NCI-H524 treated with DMSO at 0.1 percent for 48 hours (cell line): ENCODE data around the gene RHOF.

ENCODE experiments used
- DNase-seq: peaks from one replicate; lab custom pipeline; 2025; lab: John Stamatoyannopoulos, UW

Gene RHOF, protein sequence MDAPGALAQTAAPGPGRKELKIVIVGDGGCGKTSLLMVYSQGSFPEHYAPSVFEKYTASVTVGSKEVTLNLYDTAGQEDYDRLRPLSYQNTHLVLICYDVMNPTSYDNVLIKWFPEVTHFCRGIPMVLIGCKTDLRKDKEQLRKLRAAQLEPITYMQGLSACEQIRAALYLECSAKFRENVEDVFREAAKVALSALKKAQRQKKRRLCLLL

DNA sequence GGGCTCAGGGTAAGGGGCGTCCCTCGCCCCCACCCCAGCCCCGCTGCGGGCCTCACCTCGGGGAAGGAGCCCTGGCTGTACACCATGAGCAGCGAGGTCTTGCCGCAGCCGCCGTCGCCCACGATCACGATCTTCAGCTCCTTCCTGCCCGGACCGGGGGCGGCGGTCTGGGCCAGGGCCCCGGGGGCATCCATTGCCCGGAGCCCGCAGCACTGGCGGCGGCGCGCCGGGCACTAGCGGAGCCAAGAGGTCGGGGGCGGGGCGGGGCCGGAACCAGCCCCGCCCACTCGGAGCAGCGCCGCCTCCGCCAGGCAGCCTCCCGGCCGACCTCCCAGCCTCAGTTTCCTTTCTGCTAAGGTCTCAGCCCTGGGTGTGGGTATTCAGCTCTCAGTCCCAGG lies at the start of gene RHOF:
Gene RHOF, minus strand, starts transcription at position 249 of the 398 bp plus-strand sequence. Its CDS starts 55 bp downstream, at position 194.
- no peak for DNase-seq

DNA sequence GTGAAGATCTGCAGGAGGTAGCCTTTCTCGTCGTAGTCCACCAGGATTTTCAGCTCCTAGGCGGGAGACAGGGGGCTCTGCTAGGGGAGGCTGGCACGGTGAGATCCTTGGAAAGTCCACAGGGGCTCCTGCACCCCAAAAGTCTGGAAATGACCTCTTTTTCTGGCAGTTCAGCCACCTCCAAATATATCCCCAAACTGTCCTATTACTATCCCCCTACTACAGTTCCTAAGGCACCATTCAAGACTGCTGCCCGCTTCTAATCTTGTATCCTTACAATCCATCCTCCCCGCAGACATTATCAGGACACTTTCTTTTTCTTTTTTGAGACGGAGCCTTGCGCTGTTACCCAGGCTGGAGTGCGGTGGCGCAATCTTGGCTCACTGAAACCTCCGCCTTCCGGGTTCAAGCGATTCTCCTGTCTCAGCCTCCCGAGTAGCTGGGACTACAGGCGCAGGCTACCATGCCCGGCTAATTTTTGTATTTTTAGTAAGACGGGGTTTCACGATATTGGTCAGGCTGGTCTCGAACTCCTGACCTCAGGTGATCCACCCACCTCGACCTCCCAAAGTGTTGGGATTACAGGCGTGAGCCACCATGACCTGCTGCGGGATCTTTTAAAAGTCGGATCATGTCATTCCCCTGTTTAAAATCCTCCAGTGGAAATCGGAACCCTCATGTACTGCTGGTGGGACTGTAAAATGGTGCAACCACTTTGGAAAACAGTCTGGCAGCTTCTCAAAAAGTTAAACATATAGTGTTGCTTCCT lies 46.7 kb upstream of the RHOF start:
- no peak for DNase-seq

DNA sequence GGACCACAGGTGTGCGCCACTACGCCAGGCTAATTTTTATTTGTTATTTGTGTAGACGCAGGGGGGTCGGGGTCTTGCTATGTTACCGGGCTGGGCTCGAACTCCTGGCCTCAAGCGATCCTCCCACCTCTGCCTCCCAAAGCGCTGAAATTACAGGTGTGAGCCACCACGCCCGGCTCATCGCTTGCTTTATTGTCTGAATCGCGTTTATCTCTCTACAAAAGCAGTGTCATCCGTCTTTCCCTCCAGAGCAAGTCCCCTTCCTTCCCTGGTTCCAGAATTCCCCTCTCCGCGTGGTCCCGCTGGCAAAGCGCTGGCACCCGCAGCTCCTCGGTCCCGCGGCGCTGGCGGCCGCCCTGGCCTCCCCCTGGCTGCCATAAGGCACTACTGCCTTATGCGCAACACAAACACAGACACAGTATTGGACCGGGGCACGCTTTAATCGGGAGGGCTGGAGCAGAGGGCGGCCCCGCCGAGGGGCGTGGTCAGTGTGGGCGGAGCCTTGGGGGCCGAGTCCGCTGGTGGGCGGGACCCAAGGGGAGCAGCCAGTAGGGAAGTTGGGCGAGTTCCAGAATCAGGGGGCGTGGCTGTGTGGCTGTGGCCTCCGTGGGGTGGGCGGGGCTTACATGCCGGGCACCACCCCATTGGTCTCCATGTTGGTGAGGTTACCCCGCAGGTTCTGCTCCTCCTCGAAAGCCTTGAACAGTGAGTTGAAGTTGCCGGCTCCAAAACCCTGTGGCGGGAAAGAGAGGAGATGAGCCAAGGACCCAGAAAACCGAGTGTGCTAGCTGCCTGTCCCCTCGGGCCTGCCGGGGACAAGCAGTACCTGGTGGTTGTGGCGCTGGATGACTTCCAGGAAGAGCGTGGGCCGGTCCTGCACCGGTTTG lies 45.9 kb upstream of the RHOF start:
- peak; percentile 75 for DNase-seq

DNA sequence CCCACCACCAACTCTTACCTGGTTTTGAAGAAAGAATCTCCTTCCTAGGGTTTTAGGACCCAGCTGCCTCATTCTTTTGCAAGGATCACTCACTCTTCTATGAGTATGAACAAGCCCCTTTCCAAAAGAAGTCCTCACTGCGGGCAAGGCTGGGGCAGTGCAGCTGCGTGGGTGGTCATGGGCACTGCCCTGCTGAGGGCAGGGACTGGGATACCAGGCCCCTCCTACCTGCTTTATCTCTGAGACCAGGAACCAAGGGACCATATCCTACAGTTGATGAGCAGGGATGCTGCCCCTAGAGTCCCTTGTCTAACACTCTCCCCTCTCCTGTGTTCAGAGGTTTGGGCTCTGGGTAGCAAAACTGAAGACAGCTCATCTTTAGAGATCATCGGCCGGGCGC lies 44.6 kb upstream of the RHOF start:
- no peak for DNase-seq

DNA sequence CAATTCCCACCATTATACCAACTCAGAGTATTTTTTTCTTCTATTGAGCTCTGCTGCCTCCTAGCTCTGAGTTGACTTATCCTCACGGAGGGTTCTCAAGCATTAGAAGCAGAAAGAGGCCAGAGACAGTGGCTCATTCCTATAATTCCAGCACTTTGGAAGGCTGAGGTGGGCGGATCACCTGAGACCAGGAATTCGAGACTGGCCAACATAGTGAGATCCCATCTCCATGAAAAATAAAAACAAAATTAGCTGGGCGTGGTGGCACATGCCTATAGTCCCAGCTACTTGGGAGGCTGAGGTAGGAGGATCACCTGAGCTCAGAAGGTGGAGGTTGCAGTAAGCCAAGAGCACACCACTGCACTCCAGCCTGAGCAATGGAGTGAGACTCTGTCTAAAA lies 44.2 kb upstream of the RHOF start:
- DNase-seq, result no peak

DNA sequence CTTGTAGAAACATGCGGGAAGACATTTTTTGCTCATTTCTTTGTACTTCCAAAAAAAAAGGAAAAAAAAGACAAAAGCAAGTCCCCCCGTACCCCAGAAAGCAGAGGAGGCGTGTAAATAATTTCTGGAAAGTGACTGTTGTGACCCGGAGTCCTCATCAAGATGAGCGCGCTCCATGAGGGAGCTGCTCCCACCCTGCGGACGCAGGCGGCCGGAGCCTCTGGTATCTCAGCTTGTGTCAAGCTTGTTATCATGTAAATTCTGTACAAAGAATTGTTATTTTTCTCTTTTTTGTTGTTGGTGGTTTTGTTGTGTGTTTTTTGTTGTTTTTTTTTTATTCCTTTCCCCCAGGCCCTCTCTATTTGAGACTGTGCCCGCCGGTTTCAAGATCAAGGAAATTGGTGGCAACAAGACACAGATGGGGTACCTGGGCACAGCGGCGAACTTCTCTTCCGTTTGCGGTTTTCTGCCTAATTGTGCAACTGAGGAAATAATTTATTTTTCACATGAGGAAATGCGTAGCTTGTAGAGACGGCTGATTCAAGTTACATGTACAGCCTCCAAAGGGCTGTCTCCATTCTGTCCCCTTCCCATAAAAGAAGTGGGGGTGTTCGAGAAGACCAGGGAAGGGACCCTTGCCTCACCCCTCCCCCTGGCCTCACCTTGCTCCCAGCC lies 38.2 kb upstream of the RHOF start:
- DNase-seq, result no peak

DNA sequence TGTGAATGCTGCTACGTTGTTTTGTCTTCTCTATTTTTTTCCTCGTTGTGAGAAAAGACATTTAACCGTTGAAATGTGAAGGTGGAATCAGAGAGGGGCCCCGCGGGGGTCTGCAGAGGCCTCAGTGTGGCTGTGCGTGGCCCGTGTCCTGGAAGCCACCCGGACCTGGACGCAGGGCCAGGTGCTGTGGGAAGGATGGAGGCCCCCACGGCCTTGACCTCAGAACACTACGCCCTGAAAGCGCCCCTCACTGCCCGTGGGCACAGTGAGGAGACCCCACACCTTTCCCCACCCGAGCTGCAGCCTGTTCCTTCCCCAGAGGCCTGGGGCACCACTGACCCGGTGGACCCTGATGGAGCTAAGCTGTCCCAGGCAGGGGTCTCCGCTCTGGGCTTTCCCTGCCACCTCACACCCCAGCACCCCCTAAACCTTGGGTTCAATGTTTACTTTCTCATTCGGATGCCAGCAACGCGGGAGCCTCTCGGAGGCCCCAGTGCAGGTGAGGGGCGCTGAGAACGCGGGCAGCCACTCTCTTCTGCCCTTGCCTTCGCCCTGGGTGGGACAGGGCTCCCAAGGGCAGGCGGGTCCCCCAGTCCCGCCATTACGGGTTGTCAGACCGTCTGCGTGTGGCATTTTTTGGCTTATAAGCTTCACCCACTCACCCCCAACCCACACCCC lies 37.2 kb upstream of the RHOF start:
- DNase-seq, result no peak

DNA sequence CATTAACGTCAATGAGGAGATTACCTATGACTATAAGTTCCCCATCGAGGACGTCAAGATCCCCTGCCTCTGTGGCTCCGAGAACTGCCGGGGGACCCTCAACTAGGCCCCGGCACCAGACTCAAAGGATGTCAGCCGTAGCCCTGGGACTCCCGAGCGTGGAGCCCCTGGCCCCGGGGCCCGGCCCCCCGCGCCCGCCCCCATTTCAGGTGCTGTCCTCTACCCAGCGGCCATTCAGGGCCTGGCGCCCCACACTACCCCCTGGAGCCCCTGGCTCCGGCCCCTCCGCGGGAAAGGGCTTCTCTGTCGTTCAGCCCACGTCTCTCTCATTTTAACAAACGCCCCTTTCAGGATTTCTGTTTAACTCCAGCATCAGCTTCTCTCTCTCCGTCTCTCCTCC lies 36.6 kb upstream of the RHOF start:
- DNase-seq, result no peak

DNA sequence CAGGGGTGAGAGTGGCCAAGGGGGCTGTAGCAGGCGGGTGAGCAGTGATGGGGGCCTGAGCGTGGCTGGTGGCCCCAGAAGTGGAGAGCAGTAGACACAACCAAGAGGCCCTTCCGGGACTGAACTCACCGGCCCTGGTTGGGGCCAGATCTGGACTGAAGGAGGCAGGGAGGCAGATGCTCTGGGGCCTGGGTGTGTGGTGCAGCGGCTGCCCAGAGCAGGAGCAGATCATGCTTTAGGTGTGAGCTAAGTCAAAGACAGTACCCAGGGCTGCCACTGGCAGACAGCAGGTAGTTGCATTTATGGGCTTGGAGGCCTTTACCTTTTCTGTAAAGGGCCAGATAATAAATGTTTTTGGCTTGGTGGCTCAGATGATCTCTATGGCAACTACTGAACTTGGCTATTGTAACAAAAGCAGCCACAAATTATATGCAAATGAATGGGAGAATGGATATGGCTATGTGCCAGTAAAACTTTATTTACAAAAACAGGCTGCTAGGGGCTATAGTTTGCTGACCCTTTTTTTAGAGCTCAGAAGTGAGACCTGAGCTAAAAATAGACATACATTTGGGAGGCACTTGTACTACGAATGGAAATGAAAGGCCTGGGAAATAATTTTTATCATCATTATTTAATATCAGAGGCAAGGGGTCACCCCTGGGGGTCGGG lies 35.9 kb upstream of the RHOF start:
- DNase-seq, result no peak

DNA sequence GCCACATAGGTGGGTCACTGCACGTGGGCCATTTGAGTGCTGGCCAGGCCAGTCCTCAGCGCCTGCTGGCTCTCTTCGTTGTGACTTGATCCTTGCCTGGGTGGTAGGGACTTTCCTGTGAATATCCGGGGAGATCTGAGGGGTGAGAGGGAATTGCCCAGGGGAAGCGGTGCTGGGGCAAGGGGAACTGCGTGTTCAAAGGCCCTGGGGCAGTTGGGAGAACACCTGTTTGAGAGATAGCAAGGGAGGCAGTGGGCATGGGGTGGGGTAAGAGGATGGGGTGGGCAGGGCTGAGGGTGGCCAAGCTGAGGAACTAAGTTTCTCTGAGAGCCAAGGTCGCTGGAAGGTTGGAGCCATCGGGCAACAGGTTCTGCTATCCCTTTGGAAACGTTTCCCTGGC lies 35.3 kb upstream of the RHOF start:
- no peak for DNase-seq

DNA sequence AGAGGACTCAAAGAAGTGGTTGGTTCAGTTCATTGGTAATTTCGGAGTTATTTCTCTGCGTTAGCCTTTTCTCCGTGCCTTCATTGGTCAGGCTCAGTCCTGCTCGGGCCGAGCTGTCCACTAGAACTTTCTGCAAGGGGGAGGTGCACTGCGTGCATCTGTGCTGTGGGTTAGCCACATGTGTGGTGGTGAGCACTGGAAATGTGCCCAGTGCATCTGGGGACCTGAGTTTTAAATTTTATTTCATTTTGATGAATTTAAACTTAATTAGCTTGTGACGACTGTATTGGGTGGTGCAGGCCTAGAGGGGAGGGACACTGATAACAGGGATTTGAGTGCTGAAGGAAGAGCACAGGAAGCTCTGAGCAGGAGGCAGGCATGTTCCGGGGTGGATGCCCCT lies 34.8 kb upstream of the RHOF start:
- no peak for DNase-seq

DNA sequence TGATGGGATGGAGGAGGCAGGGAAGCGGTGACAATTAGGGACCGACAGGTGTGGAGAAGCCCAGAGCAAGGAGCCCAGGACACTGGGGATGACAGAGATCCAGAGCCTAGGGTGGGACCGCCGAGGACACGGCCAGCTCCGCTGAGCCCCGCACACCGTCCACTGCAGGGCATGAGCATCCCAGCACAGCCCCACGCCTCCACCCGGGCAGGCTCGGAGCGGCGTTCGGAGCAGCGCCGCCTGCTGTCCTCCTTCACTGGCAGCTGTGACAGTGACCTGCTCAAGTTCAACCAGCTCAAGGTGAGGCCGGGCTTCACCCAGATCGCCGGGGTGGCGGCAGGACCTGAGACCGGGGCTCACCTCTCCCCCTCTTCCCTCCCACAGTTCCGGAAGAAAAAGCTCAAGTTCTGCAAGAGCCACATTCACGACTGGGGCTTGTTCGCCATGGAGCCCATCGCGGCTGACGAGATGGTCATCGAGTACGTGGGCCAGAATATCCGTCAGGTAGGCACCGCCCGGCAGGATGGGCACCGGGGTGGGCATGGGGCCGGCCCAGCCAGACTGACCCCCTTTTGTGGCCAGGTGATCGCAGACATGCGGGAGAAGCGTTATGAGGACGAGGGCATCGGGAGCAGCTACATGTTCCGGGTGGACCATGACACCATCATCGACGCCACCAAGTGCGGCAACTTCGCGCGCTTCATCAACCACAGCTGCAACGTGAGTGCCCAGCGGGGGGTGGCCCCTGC lies 34.0 kb upstream of the RHOF start:
- DNase-seq, result no peak

DNA sequence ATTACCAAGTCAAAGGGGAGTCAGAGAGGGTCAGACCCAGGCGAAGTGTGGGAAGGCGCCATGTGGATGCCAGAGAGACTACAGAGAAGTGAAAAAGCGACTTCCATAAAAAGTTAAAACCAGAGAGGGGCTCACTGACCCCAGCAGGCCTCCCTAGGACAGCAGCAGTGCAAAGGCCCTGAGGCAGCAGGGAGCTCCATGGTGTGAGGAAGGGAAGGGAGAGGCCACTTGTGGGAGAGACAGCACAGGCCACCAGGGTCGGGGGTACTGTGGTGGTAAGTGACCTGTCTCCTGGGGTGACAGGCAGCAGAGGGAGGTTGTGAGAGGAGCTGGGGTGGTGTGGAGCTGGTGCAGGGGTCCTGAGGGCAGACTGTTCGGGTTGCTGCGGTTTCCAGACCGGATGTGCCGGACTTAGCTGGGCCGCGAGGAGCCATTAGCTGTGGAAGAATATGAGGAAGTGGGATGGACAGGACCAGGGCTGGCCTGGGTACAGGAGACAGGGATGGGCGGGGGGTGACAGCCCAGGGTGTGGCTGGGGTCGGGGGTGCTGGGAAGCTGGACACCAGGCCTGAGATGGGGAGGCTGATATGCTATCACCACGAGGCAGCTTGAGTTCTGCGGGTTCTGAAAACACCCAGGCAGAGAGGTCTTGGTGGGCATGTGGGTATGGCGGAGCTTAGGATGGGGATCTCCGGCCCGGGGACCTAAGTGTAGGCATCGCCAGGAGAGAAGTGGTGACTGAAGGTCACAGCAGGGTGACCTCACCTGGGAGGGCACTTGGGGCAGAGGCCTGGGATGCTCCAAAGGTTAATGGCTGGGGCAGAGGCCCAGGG lies 33.0 kb upstream of the RHOF start:
- no peak for DNase-seq

DNA sequence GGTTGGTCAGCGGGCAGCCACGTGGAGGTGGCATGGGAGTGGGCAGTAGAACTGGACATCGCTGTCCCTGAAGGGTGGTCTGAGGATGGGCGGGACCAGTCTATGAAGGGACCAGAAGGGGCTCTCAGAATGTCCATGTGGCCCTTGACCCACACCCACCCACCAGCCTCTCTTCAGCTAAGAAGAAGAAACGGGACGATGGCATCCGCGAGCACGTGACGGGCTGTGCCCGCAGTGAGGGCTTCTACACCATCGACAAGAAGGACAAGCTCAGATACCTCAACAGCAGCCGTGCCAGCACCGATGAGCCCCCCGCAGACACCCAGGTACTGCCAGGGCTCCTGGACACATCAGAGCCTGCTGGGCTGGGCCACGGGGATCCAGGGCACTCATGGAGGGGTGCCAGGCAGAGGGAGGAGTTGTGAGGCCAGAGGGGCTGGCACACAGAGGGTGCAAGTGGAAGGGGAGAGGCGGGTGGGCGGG lies 31.6 kb upstream of the RHOF start:
- DNase-seq, result no peak

DNA sequence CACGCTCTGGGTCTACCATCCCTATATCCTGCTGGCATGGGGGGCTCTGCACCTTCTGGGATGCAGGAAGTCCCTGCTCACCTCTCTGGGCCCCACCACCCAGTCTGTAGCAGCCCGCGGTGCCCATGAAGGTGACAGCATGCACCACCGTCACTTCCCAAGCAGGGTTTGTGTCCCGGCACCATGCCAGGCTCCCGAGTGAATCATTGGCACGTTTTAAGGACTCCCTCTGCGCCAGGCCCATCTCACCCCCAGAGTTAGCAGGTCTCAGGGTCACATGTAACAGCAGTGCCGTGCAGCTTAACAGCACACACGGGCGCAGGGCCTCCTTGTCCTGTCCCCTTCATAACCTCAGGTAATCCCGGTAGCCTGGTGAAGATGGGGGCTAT lies 30.2 kb upstream of the RHOF start:
- DNase-seq, result no peak

DNA sequence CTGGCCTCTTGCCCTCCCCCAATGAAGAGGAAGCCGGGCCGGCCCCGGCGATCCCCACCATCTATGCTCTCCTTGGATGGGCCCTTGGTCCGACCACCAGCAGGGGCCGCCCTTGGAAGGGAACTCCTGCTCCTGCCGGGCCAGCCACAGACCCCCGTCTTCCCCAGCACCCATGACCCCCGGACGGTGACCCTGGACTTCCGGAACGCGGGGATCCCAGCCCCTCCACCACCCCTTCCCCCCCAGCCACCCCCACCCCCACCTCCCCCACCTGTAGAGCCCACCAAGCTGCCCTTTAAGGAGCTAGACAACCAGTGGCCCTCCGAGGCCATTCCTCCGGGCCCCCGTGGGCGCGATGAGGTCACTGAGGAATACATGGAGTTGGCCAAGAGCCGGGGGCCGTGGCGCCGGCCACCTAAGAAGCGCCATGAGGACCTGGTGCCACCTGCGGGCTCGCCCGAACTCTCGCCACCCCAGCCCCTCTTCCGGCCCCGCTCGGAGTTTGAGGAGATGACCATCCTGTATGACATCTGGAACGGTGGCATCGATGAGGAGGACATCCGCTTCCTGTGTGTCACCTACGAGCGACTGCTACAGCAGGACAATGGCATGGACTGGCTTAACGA lies 29.7 kb upstream of the RHOF start:
- no peak for DNase-seq

DNA sequence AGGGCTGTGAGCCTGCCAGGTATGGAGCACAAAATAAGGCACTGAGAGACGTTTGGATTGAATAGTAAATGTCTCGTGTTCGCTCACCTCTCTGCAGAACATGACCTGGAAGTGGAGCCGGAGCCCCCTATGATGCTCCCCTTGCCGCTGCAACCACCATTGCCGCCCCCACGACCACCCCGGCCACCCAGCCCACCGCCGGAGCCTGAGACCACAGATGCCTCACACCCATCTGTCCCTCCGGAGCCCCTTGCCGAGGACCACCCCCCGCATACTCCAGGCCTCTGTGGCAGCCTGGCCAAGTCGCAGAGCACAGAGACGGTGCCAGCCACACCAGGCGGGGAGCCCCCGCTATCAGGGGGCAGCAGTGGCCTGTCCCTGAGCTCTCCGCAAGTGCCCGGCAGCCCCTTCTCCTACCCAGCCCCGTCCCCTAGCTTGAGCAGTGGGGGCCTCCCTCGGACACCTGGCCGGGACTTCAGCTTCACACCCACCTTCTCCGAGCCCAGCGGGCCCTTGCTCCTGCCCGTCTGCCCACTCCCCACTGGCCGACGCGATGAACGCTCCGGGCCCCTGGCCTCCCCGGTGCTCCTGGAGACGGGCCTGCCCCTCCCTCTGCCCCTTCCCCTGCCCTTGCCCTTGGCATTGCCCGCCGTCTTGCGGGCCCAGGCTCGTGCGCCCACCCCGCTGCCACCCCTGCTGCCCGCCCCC lies 29.1 kb upstream of the RHOF start:
- DNase-seq, result no peak

DNA sequence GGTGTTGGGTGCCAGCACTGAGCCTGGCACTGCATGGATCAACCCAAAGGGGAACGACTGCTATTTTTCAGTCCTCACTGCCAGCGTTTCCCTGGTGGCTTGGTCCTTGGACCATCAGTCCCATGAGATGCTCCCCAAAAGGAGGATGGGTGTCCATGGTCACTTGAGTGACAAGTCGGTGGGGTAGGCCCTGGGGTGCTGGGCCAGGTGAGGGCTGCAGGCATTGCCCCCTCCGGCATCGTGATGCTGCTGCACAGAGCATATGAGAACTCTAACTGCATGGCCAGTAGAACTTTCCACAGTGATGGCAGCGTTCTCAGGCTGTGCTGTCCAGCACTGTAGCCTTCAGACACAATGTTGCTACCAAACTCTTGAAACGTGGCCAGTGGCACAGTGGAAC lies 26.6 kb upstream of the RHOF start:
- no peak for DNase-seq
